Measurements from ENCODE around the gene GCK. TPM values are rescaled to one million over a fixed set of nuclear protein-coding genes. Genes with fewer than 3 reads are reported as not detected.
A peak's percentile ranks its signal among the peaks of the same experiment; 100 is the strongest.

The GCK gene
- total and polyA plus RNA-seq, 2 of the 13 experiments (the other 11 are each of a cell fraction or from before 2014, with no cell fraction given), result not detected

DNA sequence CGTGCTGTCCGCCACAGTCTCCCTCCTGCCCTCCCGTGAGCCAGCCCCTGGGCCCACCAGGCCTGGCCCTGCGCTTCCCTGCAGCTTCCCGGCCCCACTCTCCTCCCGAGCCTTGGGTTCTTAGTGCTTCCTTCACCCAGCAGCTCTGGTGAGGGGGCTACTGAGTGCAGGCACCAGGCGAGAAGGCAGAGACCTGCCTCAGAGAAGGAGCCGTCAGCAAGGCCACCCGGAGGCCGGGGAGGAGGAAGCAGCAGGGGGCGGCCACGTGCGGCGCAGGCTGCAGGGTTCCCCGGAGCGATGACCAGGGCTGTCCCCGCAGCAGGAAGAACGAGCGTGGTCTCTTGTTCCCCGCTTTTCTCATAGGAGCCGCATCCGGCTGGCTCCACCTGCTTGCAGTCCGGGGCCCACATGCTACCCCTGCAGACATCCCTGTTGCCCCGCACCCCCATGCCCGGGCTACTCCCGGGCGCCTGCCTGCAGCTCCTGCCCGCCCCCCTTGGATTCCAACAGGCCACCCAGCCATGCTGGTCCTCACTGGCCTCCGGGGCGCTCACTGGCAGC lies 32.1 kb upstream of the GCK start (continued):
- TF ChIP-seq, protein P1, sequence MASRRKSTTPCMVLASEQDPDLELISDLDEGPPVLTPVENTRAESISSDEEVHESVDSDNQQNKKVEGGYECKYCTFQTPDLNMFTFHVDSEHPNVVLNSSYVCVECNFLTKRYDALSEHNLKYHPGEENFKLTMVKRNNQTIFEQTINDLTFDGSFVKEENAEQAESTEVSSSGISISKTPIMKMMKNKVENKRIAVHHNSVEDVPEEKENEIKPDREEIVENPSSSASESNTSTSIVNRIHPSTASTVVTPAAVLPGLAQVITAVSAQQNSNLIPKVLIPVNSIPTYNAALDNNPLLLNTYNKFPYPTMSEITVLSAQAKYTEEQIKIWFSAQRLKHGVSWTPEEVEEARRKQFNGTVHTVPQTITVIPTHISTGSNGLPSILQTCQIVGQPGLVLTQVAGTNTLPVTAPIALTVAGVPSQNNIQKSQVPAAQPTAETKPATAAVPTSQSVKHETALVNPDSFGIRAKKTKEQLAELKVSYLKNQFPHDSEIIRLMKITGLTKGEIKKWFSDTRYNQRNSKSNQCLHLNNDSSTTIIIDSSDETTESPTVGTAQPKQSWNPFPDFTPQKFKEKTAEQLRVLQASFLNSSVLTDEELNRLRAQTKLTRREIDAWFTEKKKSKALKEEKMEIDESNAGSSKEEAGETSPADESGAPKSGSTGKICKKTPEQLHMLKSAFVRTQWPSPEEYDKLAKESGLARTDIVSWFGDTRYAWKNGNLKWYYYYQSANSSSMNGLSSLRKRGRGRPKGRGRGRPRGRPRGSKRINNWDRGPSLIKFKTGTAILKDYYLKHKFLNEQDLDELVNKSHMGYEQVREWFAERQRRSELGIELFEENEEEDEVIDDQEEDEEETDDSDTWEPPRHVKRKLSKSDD (CRISPR knock-in tag; IDR thresholded peaks at IDR 0.05; ENCODE audit: low read depth), result no peak
- TF ChIP-seq TBL1XR1 (IDR thresholded peaks at IDR 0.05; ENCODE audit: borderline replicate concordance, low read length, partially characterized antibody), result no peak
- TF ChIP-seq RFX5 (IDR thresholded peaks at IDR 0.05; ENCODE audit: low read depth, low read length), result no peak
- TF ChIP-seq, protein P2, sequence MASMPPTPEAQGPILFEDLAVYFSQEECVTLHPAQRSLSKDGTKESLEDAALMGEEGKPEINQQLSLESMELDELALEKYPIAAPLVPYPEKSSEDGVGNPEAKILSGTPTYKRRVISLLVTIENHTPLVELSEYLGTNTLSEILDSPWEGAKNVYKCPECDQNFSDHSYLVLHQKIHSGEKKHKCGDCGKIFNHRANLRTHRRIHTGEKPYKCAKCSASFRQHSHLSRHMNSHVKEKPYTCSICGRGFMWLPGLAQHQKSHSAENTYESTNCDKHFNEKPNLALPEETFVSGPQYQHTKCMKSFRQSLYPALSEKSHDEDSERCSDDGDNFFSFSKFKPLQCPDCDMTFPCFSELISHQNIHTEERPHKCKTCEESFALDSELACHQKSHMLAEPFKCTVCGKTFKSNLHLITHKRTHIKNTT (CRISPR knock-in tag; IDR thresholded peaks at IDR 0.05), result no peak
- TF ChIP-seq MEIS2 (CRISPR knock-in tag; IDR thresholded peaks at IDR 0.05), result peak; percentile 81; the same call in 1 of the 2 replicates
- TF ChIP-seq KLF9 (CRISPR knock-in tag; IDR thresholded peaks at IDR 0.05; ENCODE audit: low read depth), result no peak
- TF ChIP-seq SOX5 (CRISPR knock-in tag; IDR thresholded peaks at IDR 0.05; ENCODE audit: borderline replicate concordance), result no peak
- TF ChIP-seq HOXA7 (CRISPR knock-in tag; IDR thresholded peaks at IDR 0.05), result no peak
- peak; percentile 87 for TF ChIP-seq ZNF30 (CRISPR knock-in tag; IDR thresholded peaks at IDR 0.05)
- no peak for TF ChIP-seq POLR2AphosphoS2 (IDR thresholded peaks at IDR 0.05; ENCODE audit: low read depth, low read length)
- TF ChIP-seq ZNF746 (CRISPR knock-in tag; IDR thresholded peaks at IDR 0.05), result peak; percentile 64
- TF ChIP-seq DNMT1 (CRISPR knock-in tag; IDR thresholded peaks at IDR 0.05), result no peak
- TF ChIP-seq, protein P3, sequence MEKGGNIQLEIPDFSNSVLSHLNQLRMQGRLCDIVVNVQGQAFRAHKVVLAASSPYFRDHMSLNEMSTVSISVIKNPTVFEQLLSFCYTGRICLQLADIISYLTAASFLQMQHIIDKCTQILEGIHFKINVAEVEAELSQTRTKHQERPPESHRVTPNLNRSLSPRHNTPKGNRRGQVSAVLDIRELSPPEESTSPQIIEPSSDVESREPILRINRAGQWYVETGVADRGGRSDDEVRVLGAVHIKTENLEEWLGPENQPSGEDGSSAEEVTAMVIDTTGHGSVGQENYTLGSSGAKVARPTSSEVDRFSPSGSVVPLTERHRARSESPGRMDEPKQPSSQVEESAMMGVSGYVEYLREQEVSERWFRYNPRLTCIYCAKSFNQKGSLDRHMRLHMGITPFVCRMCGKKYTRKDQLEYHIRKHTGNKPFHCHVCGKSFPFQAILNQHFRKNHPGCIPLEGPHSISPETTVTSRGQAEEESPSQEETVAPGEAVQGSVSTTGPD (CRISPR knock-in tag; IDR thresholded peaks at IDR 0.05), result 0 out of 2 replicates have a peak, but pooled peaks have one; percentile 23
- TF ChIP-seq DMAP1 (CRISPR knock-in tag; IDR thresholded peaks at IDR 0.05), result no peak; the same call in 1 of the 2 replicates
- TF ChIP-seq ZBTB8A (CRISPR knock-in tag; IDR thresholded peaks at IDR 0.05; ENCODE audit: borderline replicate concordance, low read depth), result no peak
- TF ChIP-seq SRSF4 (IDR thresholded peaks at IDR 0.05; ENCODE audit: low read depth, low read length, poor library complexity, severe bottlenecking), result no peak
- TF ChIP-seq NFRKB (IDR thresholded peaks at IDR 0.05), result no peak
- peak; percentile 90 for TF ChIP-seq NRL (CRISPR knock-in tag; IDR thresholded peaks at IDR 0.05; ENCODE audit: borderline replicate concordance)
- 0 out of 2 replicates have a peak, but pooled peaks have one; percentile 61 for TF ChIP-seq MTF1 (CRISPR knock-in tag; IDR thresholded peaks at IDR 0.05)
- TF ChIP-seq ZKSCAN1 (IDR thresholded peaks at IDR 0.05; ENCODE audit: low read length), result no peak
- 0 out of 2 replicates have a peak, but pooled peaks have one; percentile 33 for TF ChIP-seq ZNF468 (CRISPR knock-in tag; IDR thresholded peaks at IDR 0.05)
- no peak for TF ChIP-seq ZNF660 (CRISPR knock-in tag; IDR thresholded peaks at IDR 0.05; ENCODE audit: borderline replicate concordance, low read depth)
- no peak for TF ChIP-seq ZNF367 (CRISPR knock-in tag; IDR thresholded peaks at IDR 0.05; ENCODE audit: borderline replicate concordance)
- no peak for TF ChIP-seq ZNF766 (CRISPR knock-in tag; IDR thresholded peaks at IDR 0.05; ENCODE audit: borderline replicate concordance)
- TF ChIP-seq, protein P4, sequence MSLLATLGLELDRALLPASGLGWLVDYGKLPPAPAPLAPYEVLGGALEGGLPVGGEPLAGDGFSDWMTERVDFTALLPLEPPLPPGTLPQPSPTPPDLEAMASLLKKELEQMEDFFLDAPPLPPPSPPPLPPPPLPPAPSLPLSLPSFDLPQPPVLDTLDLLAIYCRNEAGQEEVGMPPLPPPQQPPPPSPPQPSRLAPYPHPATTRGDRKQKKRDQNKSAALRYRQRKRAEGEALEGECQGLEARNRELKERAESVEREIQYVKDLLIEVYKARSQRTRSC (CRISPR knock-in tag; IDR thresholded peaks at IDR 0.05; ENCODE audit: low read depth), result no peak
- no peak for TF ChIP-seq SP5 (CRISPR knock-in tag; IDR thresholded peaks at IDR 0.05; ENCODE audit: borderline replicate concordance, low read depth)
- no peak for TF ChIP-seq ZNF121 (CRISPR knock-in tag; IDR thresholded peaks at IDR 0.05)

All from HepG2 (cell line).